Progenitor cell of endocrine pancreas (in vitro differentiated cells): ENCODE results near the gene CRYBB1. TPM values are rescaled to one million over a fixed set of nuclear protein-coding genes. Genes with fewer than 3 reads are reported as not detected.

Experiments
- DNase-seq: peaks from one replicate; pipeline ENCODE4 v3.0.0; 2021; ENCODE audit warnings: low spot score; ENCODE audit not compliant: unreplicated experiment
- H3K27ac Mint-ChIP-seq: 2 replicates; pipeline ENCODE4 v1.8.0; 2021; ENCODE audit warnings: mild to moderate bottlenecking, moderate library complexity, mixed read lengths
- H3K27me3 Mint-ChIP-seq: 2 replicates; pipeline ENCODE4 v1.8.0; 2021; ENCODE audit warnings: mixed read lengths
- H3K36me3 Mint-ChIP-seq: 2 replicates; pipeline ENCODE4 v1.8.0; 2022; ENCODE audit warnings: mixed read lengths; ENCODE audit not compliant: insufficient read depth
- H3K4me1 Mint-ChIP-seq: 2 replicates; pipeline ENCODE4 v1.8.0; 2021; ENCODE audit warnings: low read depth, mixed read lengths
- H3K4me3 Mint-ChIP-seq: 2 replicates; pipeline ENCODE4 v1.8.0; 2021; ENCODE audit warnings: low read depth, mild to moderate bottlenecking, moderate library complexity, mixed read lengths
- H3K9me3 Mint-ChIP-seq: 2 replicates; pipeline ENCODE4 v1.8.0; 2021; ENCODE audit warnings: low read depth, mixed read lengths
- CTCF ChIP-seq: fragments of 200-600 bp; sonication (generic); IDR thresholded peaks from one replicate; pipeline ENCODE4 v1.5.0; 2021; ENCODE audit warnings: antibody characterized with exemption, mild to moderate bottlenecking; ENCODE audit not compliant: unreplicated experiment
- total RNA-seq: library from RNA; stranded (reverse); gene quantifications from 2 replicates; pipeline ENCODE4 v1.2.1, GENCODE V29; 2021

The CRYBB1 gene
- total RNA-seq, 1 donor from 2014 or later, result not detected

- H3K36me3 Mint-ChIP-seq, result no peaks in the 10 kb centered on the region
- no peak overlapping the region for H3K4me3 Mint-ChIP-seq
- no peaks in the 10 kb centered on the region for H3K9me3 Mint-ChIP-seq
- no peak for DNase-seq
- TF ChIP-seq CTCF, result no peak
- H3K27me3 Mint-ChIP-seq, result peaks cover 9% of the 10 kb centered on the region
- peaks cover 14% of the 10 kb centered on the region for H3K4me1 Mint-ChIP-seq
- H3K27ac Mint-ChIP-seq, result no peak overlapping the region
Measured at GRCh38 chr22:26593763-26594162, 24.1 kb downstream of the CRYBB1 start.

GRCh38 chr22:26592421-26592891, 25.4 kb downstream of the CRYBB1 start:
- H3K4me1 Mint-ChIP-seq, result peaks cover 8% of the 10 kb centered on the region

GRCh38 chr22:26589845-26590736, 27.7 kb downstream of the CRYBB1 start, which contains the start of gene TPST2:
TSS of gene TPST2 (minus strand) at chr22:26590132. CDS start at chr22:26541630, 48,502 bp downstream.
- peak; percentile 65 for DNase-seq
- Mint-ChIP-seq H3K9me3 (no peaks in the 10 kb centered on the region), H3K27me3 (peaks cover 9% of the 10 kb centered on the region), H3K4me1 (no peaks in the 10 kb centered on the region), H3K4me3 (peak within 1 kb of the TSS; percentile 79), H3K27ac (peak within 1 kb of the TSS; percentile 77), H3K36me3 (no peaks in the 10 kb centered on the region)
- no peak for TF ChIP-seq CTCF

More at GRCh38 chr22:26592421-26592891, 25.4 kb downstream of the CRYBB1 start:
- Mint-ChIP-seq H3K27ac (no peak overlapping the region), H3K9me3 (no peaks in the 10 kb centered on the region), H3K4me3 (no peak overlapping the region), H3K36me3 (no peaks in the 10 kb centered on the region), H3K27me3 (peaks cover 9% of the 10 kb centered on the region)
- no peak for DNase-seq
- TF ChIP-seq CTCF, result no peak

- Mint-ChIP-seq H3K9me3 (no peaks in the 10 kb centered on the region), H3K4me3 (peak overlapping the region; percentile 79), H3K36me3 (no peaks in the 10 kb centered on the region), H3K27ac (peak overlapping the region; percentile 16), H3K4me1 (no peaks in the 10 kb centered on the region), H3K27me3 (peaks cover 9% of the 10 kb centered on the region)
- no peak for TF ChIP-seq CTCF
- DNase-seq, result peak; percentile 12
Measured at GRCh38 chr22:26589367-26589844, 28.4 kb downstream of the CRYBB1 start.

GRCh38 chr22:26588729-26589366, 29.0 kb downstream of the CRYBB1 start:
- DNase-seq, result no peak
- peaks cover 9% of the 10 kb centered on the region for H3K27me3 Mint-ChIP-seq
- no peaks in the 10 kb centered on the region for H3K4me1 Mint-ChIP-seq
- H3K36me3 Mint-ChIP-seq, result no peaks in the 10 kb centered on the region
- TF ChIP-seq CTCF, result no peak
- no peaks in the 10 kb centered on the region for H3K9me3 Mint-ChIP-seq
- H3K27ac Mint-ChIP-seq, result peak overlapping the region; percentile 16
- H3K4me3 Mint-ChIP-seq, result peak overlapping the region; percentile 79
